Measurements from ENCODE around the gene TTN. TPM values are rescaled to one million over a fixed set of nuclear protein-coding genes. Genes with fewer than 3 reads are reported as not detected.

TTN gene
- total and polyA plus RNA-seq, 4 donors, result 0.01 to 3.0 (median 0.80) TPM

DNA sequence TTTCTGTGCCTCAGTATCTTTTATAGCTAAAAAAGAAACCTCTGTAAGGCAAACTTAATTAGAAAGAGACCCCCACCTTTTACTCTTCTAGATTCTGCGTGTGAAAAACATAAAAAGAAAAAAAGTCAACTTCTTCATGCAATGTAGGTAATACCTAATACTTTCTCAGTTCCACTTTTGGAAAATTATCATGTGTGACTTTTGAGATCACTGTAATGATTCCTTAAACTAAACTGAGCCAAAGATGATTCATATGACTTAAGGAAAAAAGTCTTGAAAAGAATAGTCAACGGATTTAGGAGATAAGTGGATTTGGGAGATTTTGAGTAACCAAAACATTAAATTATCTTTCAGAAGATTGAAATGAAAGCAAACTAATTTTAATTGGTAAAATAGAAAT lies 278.0 kb downstream of the TTN start:
- no peak overlapping the region for H3K9ac ChIP-seq (ENCODE audit: low read depth in 1 of 2, low read length in 2 of 2)
- H3K4me1 ChIP-seq (ENCODE audit: control insufficient read depth in 4 of 4, insufficient read depth in 4 of 4, low read length in 3 of 4), result peaks cover 0 to 3% (median 1%) of the 10 kb centered on the region in 4 donors
- H3K36me3 ChIP-seq (ENCODE audit: control insufficient read depth in 4 of 4, insufficient read depth in 3 of 4, low read depth in 1 of 4, low read length in 3 of 4), result peaks cover 0 to 20% (median 5%) of the 10 kb centered on the region in 4 donors
- TF ChIP-seq HNF4G (IDR thresholded peaks at IDR 0.05) (no peak), JUND (IDR thresholded peaks at IDR 0.05) (no peak), HNF4A (conservative IDR thresholded peaks at IDR 0.05) (no peak), EGR1 (IDR thresholded peaks at IDR 0.05; ENCODE audit: low read depth in 2 of 2) (no peak), TAF1 (conservative IDR thresholded peaks at IDR 0.05) (no peak), YY1 (IDR thresholded peaks at IDR 0.05) (no peak), GABPA (IDR thresholded peaks at IDR 0.05 in 1 of 2, conservative IDR thresholded peaks at IDR 0.05 in 1 of 2) (no peak), RXRA (IDR thresholded peaks at IDR 0.05) (no peak)
- TF ChIP-seq, protein P1, sequence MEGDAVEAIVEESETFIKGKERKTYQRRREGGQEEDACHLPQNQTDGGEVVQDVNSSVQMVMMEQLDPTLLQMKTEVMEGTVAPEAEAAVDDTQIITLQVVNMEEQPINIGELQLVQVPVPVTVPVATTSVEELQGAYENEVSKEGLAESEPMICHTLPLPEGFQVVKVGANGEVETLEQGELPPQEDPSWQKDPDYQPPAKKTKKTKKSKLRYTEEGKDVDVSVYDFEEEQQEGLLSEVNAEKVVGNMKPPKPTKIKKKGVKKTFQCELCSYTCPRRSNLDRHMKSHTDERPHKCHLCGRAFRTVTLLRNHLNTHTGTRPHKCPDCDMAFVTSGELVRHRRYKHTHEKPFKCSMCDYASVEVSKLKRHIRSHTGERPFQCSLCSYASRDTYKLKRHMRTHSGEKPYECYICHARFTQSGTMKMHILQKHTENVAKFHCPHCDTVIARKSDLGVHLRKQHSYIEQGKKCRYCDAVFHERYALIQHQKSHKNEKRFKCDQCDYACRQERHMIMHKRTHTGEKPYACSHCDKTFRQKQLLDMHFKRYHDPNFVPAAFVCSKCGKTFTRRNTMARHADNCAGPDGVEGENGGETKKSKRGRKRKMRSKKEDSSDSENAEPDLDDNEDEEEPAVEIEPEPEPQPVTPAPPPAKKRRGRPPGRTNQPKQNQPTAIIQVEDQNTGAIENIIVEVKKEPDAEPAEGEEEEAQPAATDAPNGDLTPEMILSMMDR (IDR thresholded peaks at IDR 0.05; ENCODE audit: low read depth, low read length, missing input control), result no peak
- TF ChIP-seq, protein P2, sequence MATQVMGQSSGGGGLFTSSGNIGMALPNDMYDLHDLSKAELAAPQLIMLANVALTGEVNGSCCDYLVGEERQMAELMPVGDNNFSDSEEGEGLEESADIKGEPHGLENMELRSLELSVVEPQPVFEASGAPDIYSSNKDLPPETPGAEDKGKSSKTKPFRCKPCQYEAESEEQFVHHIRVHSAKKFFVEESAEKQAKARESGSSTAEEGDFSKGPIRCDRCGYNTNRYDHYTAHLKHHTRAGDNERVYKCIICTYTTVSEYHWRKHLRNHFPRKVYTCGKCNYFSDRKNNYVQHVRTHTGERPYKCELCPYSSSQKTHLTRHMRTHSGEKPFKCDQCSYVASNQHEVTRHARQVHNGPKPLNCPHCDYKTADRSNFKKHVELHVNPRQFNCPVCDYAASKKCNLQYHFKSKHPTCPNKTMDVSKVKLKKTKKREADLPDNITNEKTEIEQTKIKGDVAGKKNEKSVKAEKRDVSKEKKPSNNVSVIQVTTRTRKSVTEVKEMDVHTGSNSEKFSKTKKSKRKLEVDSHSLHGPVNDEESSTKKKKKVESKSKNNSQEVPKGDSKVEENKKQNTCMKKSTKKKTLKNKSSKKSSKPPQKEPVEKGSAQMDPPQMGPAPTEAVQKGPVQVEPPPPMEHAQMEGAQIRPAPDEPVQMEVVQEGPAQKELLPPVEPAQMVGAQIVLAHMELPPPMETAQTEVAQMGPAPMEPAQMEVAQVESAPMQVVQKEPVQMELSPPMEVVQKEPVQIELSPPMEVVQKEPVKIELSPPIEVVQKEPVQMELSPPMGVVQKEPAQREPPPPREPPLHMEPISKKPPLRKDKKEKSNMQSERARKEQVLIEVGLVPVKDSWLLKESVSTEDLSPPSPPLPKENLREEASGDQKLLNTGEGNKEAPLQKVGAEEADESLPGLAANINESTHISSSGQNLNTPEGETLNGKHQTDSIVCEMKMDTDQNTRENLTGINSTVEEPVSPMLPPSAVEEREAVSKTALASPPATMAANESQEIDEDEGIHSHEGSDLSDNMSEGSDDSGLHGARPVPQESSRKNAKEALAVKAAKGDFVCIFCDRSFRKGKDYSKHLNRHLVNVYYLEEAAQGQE (IDR thresholded peaks at IDR 0.05), result no peak
- TF ChIP-seq, protein P3, sequence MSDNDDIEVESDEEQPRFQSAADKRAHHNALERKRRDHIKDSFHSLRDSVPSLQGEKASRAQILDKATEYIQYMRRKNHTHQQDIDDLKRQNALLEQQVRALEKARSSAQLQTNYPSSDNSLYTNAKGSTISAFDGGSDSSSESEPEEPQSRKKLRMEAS (IDR thresholded peaks at IDR 0.05), result no peak
- TF ChIP-seq, protein P4, sequence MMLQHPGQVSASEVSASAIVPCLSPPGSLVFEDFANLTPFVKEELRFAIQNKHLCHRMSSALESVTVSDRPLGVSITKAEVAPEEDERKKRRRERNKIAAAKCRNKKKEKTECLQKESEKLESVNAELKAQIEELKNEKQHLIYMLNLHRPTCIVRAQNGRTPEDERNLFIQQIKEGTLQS (IDR thresholded peaks at IDR 0.05), result no peak
- DNase-seq (ENCODE audit: low spot score), result no peak
- WGBS, result 86% methylated on average over 2 of the region's 2 CpGs
- no peaks in the 10 kb centered on the region for H3K27me3 ChIP-seq (ENCODE audit: control insufficient read depth in 4 of 4, insufficient read depth in 4 of 4, low read length in 3 of 4)
- H3K27ac ChIP-seq (ENCODE audit: low read depth in 1 of 2, low read length in 2 of 2), result no peak overlapping the region
- H3K4me3 ChIP-seq (ENCODE audit: low read depth in 1 of 3, low read length in 3 of 3), result no peak overlapping the region
- H3K9me3 ChIP-seq (ENCODE audit: control insufficient read depth in 4 of 4, low read length in 3 of 4), result no peaks in the 10 kb centered on the region

DNA sequence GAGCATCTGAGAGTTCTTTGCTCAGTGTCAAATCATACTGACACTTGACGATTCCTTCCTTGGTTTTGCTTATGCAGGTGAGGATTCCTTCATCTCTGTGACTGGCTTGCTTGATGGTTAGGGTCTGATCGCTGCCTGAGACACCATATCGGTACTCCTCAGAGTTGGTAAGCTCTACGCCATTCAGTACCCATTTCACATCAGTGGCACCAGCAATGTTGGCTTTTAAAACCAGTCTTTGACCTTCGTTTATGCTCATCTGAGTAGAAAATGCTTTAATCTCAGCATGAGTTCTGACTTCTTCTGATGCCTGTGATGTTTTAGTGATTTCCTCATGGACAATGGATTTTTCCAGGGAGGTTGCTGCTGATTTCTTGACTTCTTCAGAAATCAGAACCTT lies 278.6 kb downstream of the TTN start:
- Histone ChIP-seq H3K27me3 (ENCODE audit: control insufficient read depth in 4 of 4, insufficient read depth in 4 of 4, low read length in 3 of 4) (no peaks in the 10 kb centered on the region), H3K36me3 (ENCODE audit: control insufficient read depth in 4 of 4, insufficient read depth in 3 of 4, low read depth in 1 of 4, low read length in 3 of 4) (peaks cover 0 to 15% (median 5%) of the 10 kb centered on the region in 4 donors), H3K9me3 (ENCODE audit: control insufficient read depth in 4 of 4, low read length in 3 of 4) (no peaks in the 10 kb centered on the region), H3K9ac (ENCODE audit: low read depth in 1 of 2, low read length in 2 of 2) (no peak overlapping the region), H3K27ac (ENCODE audit: low read depth in 1 of 2, low read length in 2 of 2) (no peak overlapping the region), H3K4me1 (ENCODE audit: control insufficient read depth in 4 of 4, insufficient read depth in 4 of 4, low read length in 3 of 4) (peaks cover 0 to 9% (median 4%) of the 10 kb centered on the region in 4 donors), H3K4me3 (ENCODE audit: low read depth in 1 of 3, low read length in 3 of 3) (no peak overlapping the region)
- TF ChIP-seq HNF4G (IDR thresholded peaks at IDR 0.05), result no peak
- no peak for DNase-seq (ENCODE audit: low spot score)
- 96% methylated on average over 5 of the region's 5 CpGs for WGBS

DNA sequence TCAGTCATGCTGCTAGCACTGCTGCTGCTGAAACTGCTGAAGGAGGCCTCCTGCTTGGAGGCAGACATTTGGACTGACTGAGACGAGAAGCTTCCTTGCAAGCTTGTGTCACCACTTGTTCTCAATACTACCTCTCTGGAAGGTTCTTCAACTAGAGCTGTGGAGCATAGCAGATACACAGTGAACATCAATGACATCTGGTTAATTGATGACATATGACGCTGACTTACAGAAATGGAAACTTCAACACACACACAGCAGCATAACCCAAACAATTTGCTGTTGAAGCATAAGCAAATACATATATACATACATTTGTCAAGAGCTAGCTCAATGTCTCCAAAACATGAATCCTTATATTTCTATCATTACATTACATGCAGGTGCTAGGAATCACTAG lies 279.6 kb downstream of the TTN start:
- 96% methylated on average over 2 of the region's 2 CpGs for WGBS
- no peak for TF ChIP-seq RAD21 (IDR thresholded peaks at IDR 0.05)
- TF ChIP-seq, protein P4 (IDR thresholded peaks at IDR 0.05), result no peak
- no peak for TF ChIP-seq HNF4G (IDR thresholded peaks at IDR 0.05)
- TF ChIP-seq, protein P5, sequence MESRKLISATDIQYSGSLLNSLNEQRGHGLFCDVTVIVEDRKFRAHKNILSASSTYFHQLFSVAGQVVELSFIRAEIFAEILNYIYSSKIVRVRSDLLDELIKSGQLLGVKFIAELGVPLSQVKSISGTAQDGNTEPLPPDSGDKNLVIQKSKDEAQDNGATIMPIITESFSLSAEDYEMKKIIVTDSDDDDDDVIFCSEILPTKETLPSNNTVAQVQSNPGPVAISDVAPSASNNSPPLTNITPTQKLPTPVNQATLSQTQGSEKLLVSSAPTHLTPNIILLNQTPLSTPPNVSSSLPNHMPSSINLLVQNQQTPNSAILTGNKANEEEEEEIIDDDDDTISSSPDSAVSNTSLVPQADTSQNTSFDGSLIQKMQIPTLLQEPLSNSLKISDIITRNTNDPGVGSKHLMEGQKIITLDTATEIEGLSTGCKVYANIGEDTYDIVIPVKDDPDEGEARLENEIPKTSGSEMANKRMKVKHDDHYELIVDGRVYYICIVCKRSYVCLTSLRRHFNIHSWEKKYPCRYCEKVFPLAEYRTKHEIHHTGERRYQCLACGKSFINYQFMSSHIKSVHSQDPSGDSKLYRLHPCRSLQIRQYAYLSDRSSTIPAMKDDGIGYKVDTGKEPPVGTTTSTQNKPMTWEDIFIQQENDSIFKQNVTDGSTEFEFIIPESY (IDR thresholded peaks at IDR 0.05), result no peak
- TF ChIP-seq HNF4A (conservative IDR thresholded peaks at IDR 0.05), result no peak
- no peak for TF ChIP-seq YY1 (IDR thresholded peaks at IDR 0.05)
- no peak for TF ChIP-seq SP1 (IDR thresholded peaks at IDR 0.05)
- TF ChIP-seq TAF1 (conservative IDR thresholded peaks at IDR 0.05), result no peak
- no peak for TF ChIP-seq FOXA1 (IDR thresholded peaks at IDR 0.05)
- TF ChIP-seq EGR1 (IDR thresholded peaks at IDR 0.05; ENCODE audit: low read depth in 2 of 2), result no peak
- no peak for TF ChIP-seq GABPA (IDR thresholded peaks at IDR 0.05 in 1 of 2, conservative IDR thresholded peaks at IDR 0.05 in 1 of 2)
- no peak for TF ChIP-seq NR2F2 (IDR thresholded peaks at IDR 0.05)
- TF ChIP-seq, protein P1 (IDR thresholded peaks at IDR 0.05; ENCODE audit: low read depth, low read length, missing input control), result no peak
- no peak overlapping the region for H3K27ac ChIP-seq (ENCODE audit: low read depth in 1 of 2, low read length in 2 of 2)
- H3K4me1 ChIP-seq (ENCODE audit: control insufficient read depth in 4 of 4, insufficient read depth in 4 of 4, low read length in 3 of 4), result peaks cover 0 to 10% (median 5%) of the 10 kb centered on the region in 4 donors
- H3K27me3 ChIP-seq (ENCODE audit: control insufficient read depth in 4 of 4, insufficient read depth in 4 of 4, low read length in 3 of 4), result no peaks in the 10 kb centered on the region
- H3K4me3 ChIP-seq (ENCODE audit: low read depth in 1 of 3, low read length in 3 of 3), result no peak overlapping the region
- H3K9ac ChIP-seq (ENCODE audit: low read depth in 1 of 2, low read length in 2 of 2), result no peak overlapping the region
- DNase-seq (ENCODE audit: low spot score), result no peak
- H3K9me3 ChIP-seq (ENCODE audit: control insufficient read depth in 4 of 4, low read length in 3 of 4), result no peaks in the 10 kb centered on the region
- peaks cover 0 to 10% (median 5%) of the 10 kb centered on the region in 4 donors for H3K36me3 ChIP-seq (ENCODE audit: control insufficient read depth in 4 of 4, insufficient read depth in 3 of 4, low read depth in 1 of 4, low read length in 3 of 4)

All from liver (tissue), 9 donors.